HCT116 (cell line): Measurements from ENCODE around the gene MEAK7. TPM values are rescaled to one million over a fixed set of nuclear protein-coding genes. Genes with fewer than 3 reads are reported as not detected.

Source experiments
- ATAC-seq: fragments of 200-7000 bp; cut with Tn5 transposase; 2 replicates; pipeline ENCODE4 v1.9.1; 2020; ENCODE audit warnings: mild to moderate bottlenecking, moderate library complexity
- BruUV-seq: library from RNA; stranded (reverse); fragments of 400-500 nt; replicated peaks from 2 replicates; lab custom pipeline; 2021; lab: Mats Ljungman, UMichigan
- CTCF ChIA-PET: fragments of 300-600 bp; sonication (Branson Sonifier 250); formaldehyde crosslinking; loops from one replicate; lab custom pipeline; 2021; ENCODE audit warnings: antibody characterized with exemption; lab: Charles Lee
- POLR2A ChIA-PET: fragments of 300-600, 350-600 bp; sonication (Branson Sonifier 250); formaldehyde crosslinking; loops from one replicate; lab custom pipeline; 2021; ENCODE audit warnings: antibody characterized with exemption; lab: Charles Lee
- RAD21 ChIA-PET, 2 experiments: fragments of 300-600 bp; sonication (Branson Sonifier 250); formaldehyde crosslinking; loops; one replicate each; lab custom pipeline; 2023; ENCODE audit warnings: low total read pairs in 2 of 2; ENCODE audit not compliant: uncharacterized antibody in 2 of 2, unreplicated experiment in 2 of 2, low non-redundant PET in 1 of 2; lab: Charles Lee
- DNase-seq: peaks from one replicate; pipeline ENCODE4 v3.0.0-alpha.2; 2010; ENCODE audit warnings: low read depth, low spot score
- H2AFZ ChIP-seq: fragments of 200-600 bp; shearing (Covaris generic), sonication (generic); 2 replicates; pipeline ENCODE4 v1.6.1; 2017; ENCODE audit warnings: low read depth, mixed run types, mixed read lengths, antibody characterized with exemption, low read length; ENCODE audit not compliant: poor library complexity, severe bottlenecking
- H3K27ac ChIP-seq: 2 replicates; pipeline ENCODE4 v1.5.1; 2012; ENCODE audit warnings: low read depth, low read length
- H3K27me3 ChIP-seq: fragments of 200-600 bp; sonication (generic); 2 replicates; pipeline ENCODE4 v1.6.1; 2016; ENCODE audit warnings: mixed run types, low read length, mixed read lengths; ENCODE audit not compliant: insufficient read depth
- H3K36me3 ChIP-seq, 2 experiments: fragments of 200-500 bp in 1 of 2; fragments of 200-600 bp in 1 of 2; sonication (Bioruptor generic) in 1 of 2; sonication (generic) in 1 of 2; 2 replicates each; pipeline versions ENCODE4 v1.5.1 to v1.6.1; 2014 to 2016; ENCODE audit warnings: low read length in 2 of 2, inconsistent platforms in 1 of 2, mixed read lengths in 1 of 2, mixed run types in 1 of 2; ENCODE audit not compliant: insufficient read depth in 2 of 2, control insufficient read depth in 1 of 2
- H3K4me1 ChIP-seq, 2 experiments: fragments of 200-600 bp in 1 of 2; sonication (generic) in 1 of 2; 2 replicates each; pipeline versions ENCODE4 v1.5.1 to v1.6.1; 2012 to 2017; ENCODE audit warnings: low read length in 2 of 2, inconsistent platforms in 1 of 2, mild to moderate bottlenecking in 1 of 2, mixed read lengths in 1 of 2, mixed run types in 1 of 2, moderate library complexity in 1 of 2; ENCODE audit not compliant: insufficient read depth in 2 of 2, control insufficient read depth in 1 of 2
- H3K4me2 ChIP-seq: fragments of 200-600 bp; sonication (generic); 2 replicates; pipeline ENCODE4 v1.6.1; 2017; ENCODE audit warnings: mixed run types, low read length, mixed read lengths
- H3K4me3 ChIP-seq, 2 experiments: fragments of 200-600 bp in 1 of 2; sonication (generic) in 1 of 2; replicated peaks in 1 of 2; 2 replicates each; pipeline ENCODE4 v1.5.1; 2011 to 2016; ENCODE audit warnings: low read length in 2 of 2, control low read depth in 1 of 2, low read depth in 1 of 2, mild to moderate bottlenecking in 1 of 2, mixed read lengths in 1 of 2, mixed run types in 1 of 2
- H3K79me2 ChIP-seq: fragments of 200-600 bp; sonication (generic); 2 replicates; pipeline ENCODE4 v1.6.1; 2017; ENCODE audit warnings: mild to moderate bottlenecking, mixed run types, low read length, moderate library complexity, mixed read lengths; ENCODE audit not compliant: insufficient read depth
- H3K9ac ChIP-seq: fragments of 200-600 bp; sonication (generic); 2 replicates; pipeline ENCODE4 v1.6.1; 2016; ENCODE audit warnings: low read length, mixed read lengths
- H3K9me2 ChIP-seq: fragments of 200-600 bp; sonication (generic), shearing (Covaris generic); 2 replicates; pipeline ENCODE4 v1.6.1; 2017; ENCODE audit warnings: mixed run types, mild to moderate bottlenecking, moderate library complexity; ENCODE audit not compliant: insufficient read depth
- H3K9me3 ChIP-seq, 2 experiments: fragments of 200-500 bp in 1 of 2; fragments of 200-600 bp in 1 of 2; sonication (Bioruptor generic) in 1 of 2; sonication (generic) in 1 of 2; 2 replicates each; pipeline ENCODE4 v1.6.1; 2014 to 2017; ENCODE audit warnings: low read length in 2 of 2, mixed read lengths in 2 of 2, inconsistent platforms in 1 of 2, low read depth in 1 of 2, mild to moderate bottlenecking in 1 of 2, mixed run types in 1 of 2, moderate library complexity in 1 of 2; ENCODE audit not compliant: control insufficient read depth in 1 of 2, insufficient read depth in 1 of 2
- H4K20me1 ChIP-seq: fragments of 200-600 bp; sonication (generic), shearing (Covaris generic); 2 replicates; pipeline ENCODE4 v1.6.1; 2017; ENCODE audit warnings: mixed run types, mild to moderate bottlenecking, moderate library complexity; ENCODE audit not compliant: insufficient read depth
- CEBPB ChIP-seq: IDR thresholded peaks from 2 replicates; pipeline ENCODE4 v1.6.1; 2012; ENCODE audit warnings: low read depth
- ELF1 ChIP-seq: IDR thresholded peaks from 2 replicates; pipeline ENCODE4 v1.6.1; 2012; ENCODE audit warnings: low read depth, borderline replicate concordance
- EZH2phosphoT487 ChIP-seq: fragments of 200-600 bp; IDR thresholded peaks from 2 replicates; pipeline ENCODE4 v1.6.1; 2018; ENCODE audit warnings: antibody characterized with exemption, borderline replicate concordance
- SIN3A ChIP-seq: IDR thresholded peaks from 2 replicates; pipeline ENCODE4 v1.6.1; 2012; ENCODE audit warnings: low read depth
- SP1 ChIP-seq: IDR thresholded peaks from 2 replicates; pipeline ENCODE4 v1.6.1; 2012; ENCODE audit warnings: low read depth
- SRF ChIP-seq: IDR thresholded peaks from 2 replicates; pipeline ENCODE4 v1.6.1; 2012; ENCODE audit warnings: low read depth
- TCF7L2 ChIP-seq: IDR thresholded peaks from 2 replicates; pipeline ENCODE4 v1.7.0; 2011; ENCODE audit warnings: borderline replicate concordance, inconsistent platforms; ENCODE audit not compliant: insufficient read depth, insufficient read length; ENCODE audit errors: extremely low read depth
- ZFX ChIP-seq: fragments of 450-650 bp; IDR thresholded peaks from 2 replicates; pipeline ENCODE4 v1.6.1; 2017
- intact Hi-C: fragments of 100-400 bp; cut with micrococcal nuclease; formaldehyde crosslinking; loops from 2 replicates; pipeline ENCODE4 v1.10.0; 2022
- total RNA-seq: library from RNA; stranded (reverse); gene quantifications from one replicate; pipeline ENCODE4 v1.2.1, GENCODE V29; 2021; ENCODE audit not compliant: unreplicated experiment
- TF ChIP-seq, protein P1 (sequence below), 3 experiments: fragments of 200-600 bp in 1 of 3; sonication (generic) in 1 of 3; IDR thresholded peaks in 2 of 3; conservative IDR thresholded peaks in 1 of 3; 2 replicates each; pipeline ENCODE4 v1.5.1; 2012 to 2017; ENCODE audit warnings: low read depth in 2 of 3, low read length in 2 of 3, antibody characterized with exemption in 1 of 3, borderline replicate concordance in 1 of 3, control low read depth in 1 of 3, mild to moderate bottlenecking in 1 of 3, mixed read lengths in 1 of 3, mixed run types in 1 of 3, moderate library complexity in 1 of 3; ENCODE audit not compliant: insufficient read depth in 1 of 3

MEAK7 gene
- total RNA-seq, 1 experiment from 2014 or later, result 32.2 TPM

- TF ChIP-seq ZFX, result no peak
- no peak for TF ChIP-seq ELF1
- H3K9me3 ChIP-seq, result no peaks in the 10 kb centered on the region
- H3K9ac ChIP-seq, result no peak overlapping the region
- H3K79me2 ChIP-seq, result no peaks in the 10 kb centered on the region
- no peaks in the 10 kb centered on the region for H3K27me3 ChIP-seq
- H3K4me1 ChIP-seq, result no peaks in the 10 kb centered on the region
- no peaks in the 10 kb centered on the region for H3K9me2 ChIP-seq
- no peak overlapping the region for H2AFZ ChIP-seq
- H3K27ac ChIP-seq, result no peak overlapping the region
- no TSS peak for BruUV-seq
- ChIA-PET CTCF (no interaction called here), RAD21 (interaction anchor here in 1 of 2 experiments (1.5 kb wide), 1 partner anchor 209 kb away, joined by 3 read pairs; no protein-coding TSS in a partner anchor), POLR2A (no interaction called here)
- H4K20me1 ChIP-seq, result no peaks in the 10 kb centered on the region
- H3K4me3 ChIP-seq, result no peak overlapping the region
- H3K36me3 ChIP-seq, result peaks cover 40 to 65% of the 10 kb centered on the region in 2 experiments
- ATAC-seq (no peak), DNase-seq (no peak)
- intact Hi-C loops, result loop anchor here (10.0 kb wide), 1 partner anchor 301 kb away; the partner anchor contains the start of gene TAF1C
- no peak overlapping the region for H3K4me2 ChIP-seq
These were observed 18.3 kb downstream of the MEAK7 start for GRCh38 chr16:84486126-84486525.

GRCh38 chr16:84485255-84486010 lies 19.0 kb downstream of the MEAK7 start:
- TF ChIP-seq EZH2phosphoT487 (no peak), SRF (no peak), SIN3A (no peak), SP1 (no peak), CEBPB (no peak), TCF7L2 (no peak)
- TF ChIP-seq, protein P1, sequence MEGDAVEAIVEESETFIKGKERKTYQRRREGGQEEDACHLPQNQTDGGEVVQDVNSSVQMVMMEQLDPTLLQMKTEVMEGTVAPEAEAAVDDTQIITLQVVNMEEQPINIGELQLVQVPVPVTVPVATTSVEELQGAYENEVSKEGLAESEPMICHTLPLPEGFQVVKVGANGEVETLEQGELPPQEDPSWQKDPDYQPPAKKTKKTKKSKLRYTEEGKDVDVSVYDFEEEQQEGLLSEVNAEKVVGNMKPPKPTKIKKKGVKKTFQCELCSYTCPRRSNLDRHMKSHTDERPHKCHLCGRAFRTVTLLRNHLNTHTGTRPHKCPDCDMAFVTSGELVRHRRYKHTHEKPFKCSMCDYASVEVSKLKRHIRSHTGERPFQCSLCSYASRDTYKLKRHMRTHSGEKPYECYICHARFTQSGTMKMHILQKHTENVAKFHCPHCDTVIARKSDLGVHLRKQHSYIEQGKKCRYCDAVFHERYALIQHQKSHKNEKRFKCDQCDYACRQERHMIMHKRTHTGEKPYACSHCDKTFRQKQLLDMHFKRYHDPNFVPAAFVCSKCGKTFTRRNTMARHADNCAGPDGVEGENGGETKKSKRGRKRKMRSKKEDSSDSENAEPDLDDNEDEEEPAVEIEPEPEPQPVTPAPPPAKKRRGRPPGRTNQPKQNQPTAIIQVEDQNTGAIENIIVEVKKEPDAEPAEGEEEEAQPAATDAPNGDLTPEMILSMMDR (IDR thresholded peaks at IDR 0.05 in 2 of 3, conservative IDR thresholded peaks at IDR 0.05 in 1 of 3; ENCODE audit: borderline replicate concordance in 1 of 3, insufficient read depth in 1 of 3, low read depth in 2 of 3, low read length in 2 of 3), result no peak
- DNase-seq (no peak), ATAC-seq (no peak)
- no TSS peak for BruUV-seq
- CTCF ChIA-PET, result no interaction called here
- H3K9ac ChIP-seq, result no peak overlapping the region
- H3K9me3 ChIP-seq, result no peaks in the 10 kb centered on the region
- H3K27me3 ChIP-seq, result no peaks in the 10 kb centered on the region
- H3K4me3 ChIP-seq, result no peak overlapping the region
- RAD21 ChIA-PET, result interaction anchor here in 1 of 2 experiments (1.5 kb wide), 1 partner anchor 209 kb away, joined by 3 read pairs; no protein-coding TSS in a partner anchor
- peaks cover 43 to 68% of the 10 kb centered on the region in 2 experiments for H3K36me3 ChIP-seq
- no peak overlapping the region for H3K4me2 ChIP-seq
- H3K79me2 ChIP-seq, result no peaks in the 10 kb centered on the region
- no peaks in the 10 kb centered on the region for H3K9me2 ChIP-seq
- H4K20me1 ChIP-seq, result no peaks in the 10 kb centered on the region
- H2AFZ ChIP-seq, result no peak overlapping the region
- no peak overlapping the region for H3K27ac ChIP-seq
- POLR2A ChIA-PET, result no interaction called here
- intact Hi-C loops, result loop anchor here (10.0 kb wide), 1 partner anchor 301 kb away; the partner anchor contains the start of gene TAF1C
- no peaks in the 10 kb centered on the region for H3K4me1 ChIP-seq
